IPS DF 4.7 (cell line): ENCODE results near the gene FCER1G.

Source experiments
- DNase-seq: peaks from one replicate; pipeline ENCODE4 v3.0.0-alpha.2; 2013; ENCODE audit warnings: low spot score; ENCODE audit errors: extremely low read depth

Gene FCER1G

GRCh38 chr1:161266202-161266601, 51.1 kb downstream of the FCER1G start:
- DNase-seq, result no peak

GRCh38 chr1:161266836-161267235, 51.7 kb downstream of the FCER1G start:
- no peak for DNase-seq

- DNase-seq, result no peak
Observed at GRCh38 chr1:161267321-161267720, 52.2 kb downstream of the FCER1G start.
